ENCODE results near the gene CYB561A3.

- TF ChIP-seq CTCF (IDR thresholded peaks at IDR 0.05): no peak
- no peak for TF ChIP-seq POLR2AphosphoS5 (IDR thresholded peaks at IDR 0.05)
- TF ChIP-seq EP300 (IDR thresholded peaks at IDR 0.05; ENCODE audit: low read depth): no peak
- no peak for TF ChIP-seq POLR2A (IDR thresholded peaks at IDR 0.05)
Measured at GRCh38 chr11:61357233-61357893, 4.3 kb downstream of the CYB561A3 start.
